SK-N-SH (cell line): ENCODE results near the gene CELF2. TPM values are rescaled to one million over a fixed set of nuclear protein-coding genes. Genes with fewer than 3 reads are reported as not detected.

Experiments used
- CTCF ChIA-PET: fragments of 300-600, 350-600 bp; formaldehyde crosslinking; extraction: SDS; loops from one replicate; lab custom pipeline; 2021; lab: Yijun Ruan, JAX
- POLR2A ChIA-PET: fragments of 350-600 bp; sonication (Branson Sonifier 250); formaldehyde crosslinking; extraction: SDS; loops from one replicate; lab custom pipeline; 2020; ENCODE audit warnings: antibody characterized with exemption, inconsistent platforms; lab: Yijun Ruan, JAX
- DNase-seq: peaks from one replicate; pipeline ENCODE4 v3.0.0; 2012
- H2AFZ ChIP-seq: fragments of 200-600 bp; sonication (generic); 2 replicates; pipeline ENCODE4 v1.8.1; 2016; ENCODE audit warnings: antibody characterized with exemption, mild to moderate bottlenecking, low read depth
- H3F3A ChIP-seq: fragments of 200-600 bp; sonication (generic); replicated peaks from 2 replicates; pipeline ENCODE3; 2016; ENCODE audit warnings: antibody characterized with exemption, mild to moderate bottlenecking; ENCODE audit not compliant: insufficient read depth
- H3K27ac ChIP-seq, 2 experiments: fragments of 200-500 bp in 1 of 2; fragments of 200-600 bp in 1 of 2; sonication (Bioruptor generic) in 1 of 2; sonication (generic), shearing (Covaris generic) in 1 of 2; 2 replicates each; pipeline versions ENCODE4 v1.5.1 to v1.6.1; 2014 to 2016; ENCODE audit warnings: low read depth in 2 of 2, inconsistent platforms in 1 of 2, low read length in 1 of 2, mild to moderate bottlenecking in 1 of 2, mixed read lengths in 1 of 2
- H3K27me3 ChIP-seq: fragments of 200-600 bp; sonication (generic), shearing (Covaris generic); 2 replicates; pipeline ENCODE4 v1.6.1; 2016; ENCODE audit warnings: mixed run types; ENCODE audit not compliant: insufficient read depth
- H3K36me3 ChIP-seq, 2 experiments: fragments of 200-500 bp in 1 of 2; fragments of 200-600 bp in 1 of 2; sonication (Bioruptor generic) in 1 of 2; sonication (generic) in 1 of 2; replicated peaks in 1 of 2; 2 replicates each; pipeline versions ENCODE3 to v1.5.1; 2014 to 2016; ENCODE audit warnings: low read length in 1 of 2, mild to moderate bottlenecking in 1 of 2; ENCODE audit not compliant: insufficient read depth in 2 of 2, control insufficient read depth in 1 of 2
- H3K4me1 ChIP-seq, 2 experiments: fragments of 200-500 bp in 1 of 2; fragments of 200-600 bp in 1 of 2; sonication (Bioruptor generic) in 1 of 2; sonication (generic), shearing (Covaris generic) in 1 of 2; 2 replicates each; pipeline versions ENCODE4 v1.5.1 to v1.6.1; 2014 to 2016; ENCODE audit warnings: low read depth in 1 of 2, low read length in 1 of 2, mixed run types in 1 of 2; ENCODE audit not compliant: insufficient read depth in 2 of 2, control insufficient read depth in 1 of 2
- H3K4me2 ChIP-seq: fragments of 200-600 bp; sonication (generic), shearing (Covaris generic); 2 replicates; pipeline ENCODE4 v1.6.1; 2017; ENCODE audit warnings: mixed run types
- H3K4me3 ChIP-seq, 2 experiments: fragments of 200-500 bp in 1 of 2; fragments of 200-600 bp in 1 of 2; sonication (Bioruptor generic) in 1 of 2; sonication (generic), shearing (Covaris generic) in 1 of 2; 2 replicates each; pipeline versions ENCODE4 v1.5.1 to v1.8.1; 2014 to 2016; ENCODE audit warnings: low read depth in 2 of 2, inconsistent platforms in 1 of 2, low read length in 1 of 2, mild to moderate bottlenecking in 1 of 2, mixed read lengths in 1 of 2, moderate library complexity in 1 of 2
- H3K79me2 ChIP-seq: fragments of 200-600 bp; sonication (generic); 2 replicates; pipeline ENCODE4 v1.8.1; 2017; ENCODE audit warnings: mild to moderate bottlenecking; ENCODE audit not compliant: insufficient read depth
- H3K9ac ChIP-seq: fragments of 200-600 bp; sonication (generic); 2 replicates; pipeline ENCODE4 v1.6.1; 2017; ENCODE audit warnings: mixed run types
- H3K9me2 ChIP-seq: fragments of 200-600 bp; sonication (generic); 2 replicates; pipeline ENCODE4 v1.6.1; 2017; ENCODE audit warnings: mixed run types
- H3K9me3 ChIP-seq: fragments of 200-600 bp; sonication (generic); 2 replicates; pipeline ENCODE4 v1.6.1; 2017; ENCODE audit warnings: mixed run types, mild to moderate bottlenecking, moderate library complexity
- H4K20me1 ChIP-seq: fragments of 200-600 bp; sonication (generic); 2 replicates; pipeline ENCODE4 v1.6.1; 2017; ENCODE audit warnings: mild to moderate bottlenecking, mixed run types; ENCODE audit not compliant: insufficient read depth
- EP300 ChIP-seq, 2 experiments: IDR thresholded peaks; 2 replicates each; pipeline versions ENCODE4 v1.4.0 to v1.6.1; 2012; ENCODE audit warnings: borderline replicate concordance in 1 of 2, low read depth in 1 of 2, low read length in 1 of 2
- GABPA ChIP-seq: IDR thresholded peaks from 2 replicates; pipeline ENCODE4 v1.4.0; 2012; ENCODE audit warnings: low read depth, mild to moderate bottlenecking
- GATA2 ChIP-seq: sonication (generic); formaldehyde crosslinking; IDR thresholded peaks from 2 replicates; pipeline ENCODE4 v1.5.0; 2020; ENCODE audit warnings: mild to moderate bottlenecking, missing genetic modification reagents
- NFIC ChIP-seq: IDR thresholded peaks from 2 replicates; pipeline ENCODE4 v1.4.0; 2012; ENCODE audit warnings: borderline replicate concordance
- TCF12 ChIP-seq: IDR thresholded peaks from 2 replicates; pipeline ENCODE4 v1.4.0; 2012
- USF2 ChIP-seq: fragments of 150-350 bp; IDR thresholded peaks from 2 replicates; pipeline ENCODE4 v1.6.1; 2017; ENCODE audit warnings: antibody characterized with exemption, low read length, low read depth, borderline replicate concordance
- ZBTB33 ChIP-seq: IDR thresholded peaks from 2 replicates; pipeline ENCODE4 v1.4.0; 2012; ENCODE audit warnings: low read depth, borderline replicate concordance
- WGBS: methylation state at CpG from one replicate; pipeline ENCODE4 v1.1.6; 2017; ENCODE audit warnings: low lambda C conversion rate; 5-methylcytosine and 5-hydroxymethylcytosine counted together
- polyA plus RNA-seq, 3 experiments: library from polyadenylated mRNA; depleted of rRNA; stranded (reverse); fragments of >200 nt; gene quantifications; 2 replicates each; pipeline ENCODE4 v1.2.3, GENCODE V29; 2012

Gene CELF2
- polyA plus RNA-seq, 1 of the 3 experiments (the other 2 are of a cell fraction): 0.03 TPM

GRCh38 chr10:11282156-11282555 lies 264.5 kb downstream of the CELF2 start:
- no peak overlapping the region for H3K9ac ChIP-seq
- 31% methylated on average over 8 of the region's 9 CpGs for WGBS
- TF ChIP-seq EP300 (IDR thresholded peaks at IDR 0.05; ENCODE audit: borderline replicate concordance in 1 of 2, low read depth in 1 of 2, low read length in 1 of 2): no peak
- TF ChIP-seq ZBTB33: no peak
- TF ChIP-seq NFIC: no peak
- TF ChIP-seq GABPA: no peak
- TF ChIP-seq USF2: no peak
- no peaks in the 10 kb centered on the region for H3K4me1 ChIP-seq
- H3K27ac ChIP-seq: no peak overlapping the region
- H3K27me3 ChIP-seq: no peaks in the 10 kb centered on the region
- H3K4me3 ChIP-seq: no peak overlapping the region
- H2AFZ ChIP-seq: no peak overlapping the region
- no peak for DNase-seq
- no peaks in the 10 kb centered on the region for H3K9me3 ChIP-seq
- ChIA-PET POLR2A (no interaction called here), CTCF (interaction anchor here (1.7 kb wide), 1 partner anchor 11 kb away, joined by 5 read pairs; no protein-coding TSS in a partner anchor)
- no peaks in the 10 kb centered on the region for H3F3A ChIP-seq
- H3K79me2 ChIP-seq: no peaks in the 10 kb centered on the region
- H3K4me2 ChIP-seq: no peak overlapping the region
- H3K9me2 ChIP-seq: no peaks in the 10 kb centered on the region
- no peaks in the 10 kb centered on the region for H3K36me3 ChIP-seq
- H4K20me1 ChIP-seq: no peaks in the 10 kb centered on the region

GRCh38 chr10:11282661-11283060 lies 265.0 kb downstream of the CELF2 start:
- ChIA-PET POLR2A (no interaction called here), CTCF (interaction anchor here (1.7 kb wide), 1 partner anchor 12 kb away, joined by 5 read pairs; no protein-coding TSS in a partner anchor)
- 23% methylated on average over 5 of the region's 8 CpGs for WGBS
- Histone ChIP-seq H3F3A (no peaks in the 10 kb centered on the region), H3K4me2 (no peak overlapping the region), H3K27me3 (no peaks in the 10 kb centered on the region), H3K9me3 (no peaks in the 10 kb centered on the region), H3K27ac (no peak overlapping the region), H3K4me1 (no peaks in the 10 kb centered on the region), H3K4me3 (no peak overlapping the region), H3K9me2 (no peaks in the 10 kb centered on the region), H3K79me2 (no peaks in the 10 kb centered on the region), H3K9ac (no peak overlapping the region), H3K36me3 (no peaks in the 10 kb centered on the region), H4K20me1 (no peaks in the 10 kb centered on the region), H2AFZ (no peak overlapping the region)
- TF ChIP-seq GATA2 (CRISPR knock-in tag) (no peak), USF2 (no peak), TCF12 (no peak)
- no peak for DNase-seq
